Astrocyte (in vitro differentiated cells and primary cell): ENCODE measurements around the gene ST3GAL2.

ENCODE experiments used
- EZH2 ChIP-seq: IDR thresholded peaks from 2 replicates; pipeline ENCODE4 v1.6.1; 2012; ENCODE audit warnings: mild to moderate bottlenecking, low read length, inconsistent platforms; ENCODE audit not compliant: insufficient read depth
- TF ChIP-seq, protein P1 (sequence below): IDR thresholded peaks from 2 replicates; pipeline ENCODE4 v1.5.1; 2011; ENCODE audit warnings: low read depth, mild to moderate bottlenecking, inconsistent platforms, low read length, moderate library complexity; ENCODE audit not compliant: insufficient read depth

DNA sequence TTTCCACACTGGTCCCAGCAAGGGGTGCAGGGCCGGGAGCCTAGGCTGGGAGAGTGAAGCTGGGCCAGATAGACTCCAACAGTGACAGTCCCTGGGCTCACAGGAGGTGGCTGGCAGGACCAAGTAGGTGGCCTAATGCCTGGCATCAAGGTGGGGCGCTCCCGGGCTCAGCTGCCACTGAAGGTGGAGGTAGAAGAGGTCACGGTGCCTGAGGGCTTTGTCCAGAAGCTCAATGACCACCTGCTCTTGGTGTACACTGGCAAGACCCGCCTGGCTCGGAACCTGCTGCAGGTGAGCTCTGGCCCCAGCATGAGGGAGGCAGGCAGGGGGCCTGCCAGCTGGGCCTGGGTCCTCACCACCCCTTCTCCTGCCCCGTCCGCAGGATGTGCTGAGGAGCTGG lies 39.3 kb upstream of the ST3GAL2 start:
- TF ChIP-seq, protein P1, sequence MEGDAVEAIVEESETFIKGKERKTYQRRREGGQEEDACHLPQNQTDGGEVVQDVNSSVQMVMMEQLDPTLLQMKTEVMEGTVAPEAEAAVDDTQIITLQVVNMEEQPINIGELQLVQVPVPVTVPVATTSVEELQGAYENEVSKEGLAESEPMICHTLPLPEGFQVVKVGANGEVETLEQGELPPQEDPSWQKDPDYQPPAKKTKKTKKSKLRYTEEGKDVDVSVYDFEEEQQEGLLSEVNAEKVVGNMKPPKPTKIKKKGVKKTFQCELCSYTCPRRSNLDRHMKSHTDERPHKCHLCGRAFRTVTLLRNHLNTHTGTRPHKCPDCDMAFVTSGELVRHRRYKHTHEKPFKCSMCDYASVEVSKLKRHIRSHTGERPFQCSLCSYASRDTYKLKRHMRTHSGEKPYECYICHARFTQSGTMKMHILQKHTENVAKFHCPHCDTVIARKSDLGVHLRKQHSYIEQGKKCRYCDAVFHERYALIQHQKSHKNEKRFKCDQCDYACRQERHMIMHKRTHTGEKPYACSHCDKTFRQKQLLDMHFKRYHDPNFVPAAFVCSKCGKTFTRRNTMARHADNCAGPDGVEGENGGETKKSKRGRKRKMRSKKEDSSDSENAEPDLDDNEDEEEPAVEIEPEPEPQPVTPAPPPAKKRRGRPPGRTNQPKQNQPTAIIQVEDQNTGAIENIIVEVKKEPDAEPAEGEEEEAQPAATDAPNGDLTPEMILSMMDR = no peak
- no peak for TF ChIP-seq EZH2
